Uterus (tissue), 2 donors: ENCODE measurements around the gene FGR.

ENCODE experiments used
- POLR2A ChIP-seq, 2 donors: fragments of 450-650 bp; IDR thresholded peaks; one replicate each; pipeline ENCODE4 v1.6.1; 2016; ENCODE audit warnings: antibody characterized with exemption in 2 of 2, mild to moderate bottlenecking in 1 of 2, moderate library complexity in 1 of 2
- TF ChIP-seq, protein P1 (sequence below), 4 experiments: fragments of 200-600 bp in 2 of 4; fragments of 450-650 bp in 2 of 4; sonication (generic) in 2 of 4; IDR thresholded peaks; one replicate each; pipeline ENCODE4 v1.5.1; 2016 to 2019; ENCODE audit warnings: antibody characterized with exemption in 4 of 4, mild to moderate bottlenecking in 2 of 4, moderate library complexity in 1 of 4

DNA sequence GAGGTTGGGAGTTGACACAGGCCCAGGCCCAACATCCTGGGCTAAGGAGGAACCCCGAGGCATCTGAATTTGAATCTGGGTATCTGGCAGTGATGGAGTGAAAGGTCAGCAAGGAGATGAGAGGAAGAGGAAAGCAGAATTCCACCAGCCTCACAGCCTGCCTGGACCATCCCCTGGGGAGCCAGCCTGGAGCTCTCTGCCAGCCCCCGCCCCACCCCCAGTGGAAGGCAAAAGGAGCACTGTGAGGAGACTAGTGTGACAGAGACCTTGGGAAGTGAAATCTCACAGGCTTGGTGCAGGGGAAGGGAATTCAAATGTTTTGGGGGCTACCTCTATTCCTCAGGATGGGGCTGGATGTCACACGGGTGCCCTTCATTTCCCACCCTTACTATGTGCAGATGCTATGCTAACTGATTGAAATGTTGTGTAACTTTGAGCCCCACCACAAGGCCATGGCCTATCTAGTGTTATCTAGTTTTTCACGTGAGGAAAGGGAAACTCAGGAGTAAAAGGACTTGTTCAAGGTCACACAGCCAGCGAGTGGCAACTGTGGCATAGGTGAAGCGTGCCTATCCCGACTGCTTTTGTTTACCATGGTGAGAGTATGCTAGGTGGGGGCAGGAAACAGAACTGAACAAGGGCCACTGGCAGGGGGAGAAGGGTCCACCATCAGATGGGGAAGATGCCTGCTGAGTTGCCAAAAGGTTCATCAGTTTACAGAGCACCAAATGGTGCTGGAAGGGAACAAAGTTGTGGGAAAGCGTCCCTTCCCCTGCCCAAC is 60.8 kb downstream of the FGR start:
- no peak for TF ChIP-seq POLR2A (IDR thresholded peaks at IDR 0.05)
- TF ChIP-seq, protein P1, sequence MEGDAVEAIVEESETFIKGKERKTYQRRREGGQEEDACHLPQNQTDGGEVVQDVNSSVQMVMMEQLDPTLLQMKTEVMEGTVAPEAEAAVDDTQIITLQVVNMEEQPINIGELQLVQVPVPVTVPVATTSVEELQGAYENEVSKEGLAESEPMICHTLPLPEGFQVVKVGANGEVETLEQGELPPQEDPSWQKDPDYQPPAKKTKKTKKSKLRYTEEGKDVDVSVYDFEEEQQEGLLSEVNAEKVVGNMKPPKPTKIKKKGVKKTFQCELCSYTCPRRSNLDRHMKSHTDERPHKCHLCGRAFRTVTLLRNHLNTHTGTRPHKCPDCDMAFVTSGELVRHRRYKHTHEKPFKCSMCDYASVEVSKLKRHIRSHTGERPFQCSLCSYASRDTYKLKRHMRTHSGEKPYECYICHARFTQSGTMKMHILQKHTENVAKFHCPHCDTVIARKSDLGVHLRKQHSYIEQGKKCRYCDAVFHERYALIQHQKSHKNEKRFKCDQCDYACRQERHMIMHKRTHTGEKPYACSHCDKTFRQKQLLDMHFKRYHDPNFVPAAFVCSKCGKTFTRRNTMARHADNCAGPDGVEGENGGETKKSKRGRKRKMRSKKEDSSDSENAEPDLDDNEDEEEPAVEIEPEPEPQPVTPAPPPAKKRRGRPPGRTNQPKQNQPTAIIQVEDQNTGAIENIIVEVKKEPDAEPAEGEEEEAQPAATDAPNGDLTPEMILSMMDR (IDR thresholded peaks at IDR 0.05): no peak
